OCI-LY3 (cell line): ENCODE measurements around the gene UNC13A.
"Not testable (repeated sequence)": the region's sequence is repeated elsewhere in the genome, so short reads cannot be mapped to it uniquely, and the experiment has no call there.

Source experiments
- H2AFZ ChIP-seq: fragments of 200-600, 300-600 bp; shearing (Covaris generic); 2 replicates; pipeline ENCODE4 v1.6.0; 2014; ENCODE audit warnings: antibody characterized with exemption, low read depth, low read length
- H3K27ac ChIP-seq: fragments of 200-600, 300-600 bp; sonication (generic); 2 replicates; pipeline ENCODE4 v1.5.1; 2014; ENCODE audit warnings: mild to moderate bottlenecking, low read length, moderate library complexity, mixed read lengths
- H3K27me3 ChIP-seq: fragments of 200-600, 300-600 bp; sonication (generic); 2 replicates; pipeline ENCODE4 v1.6.1; 2014; ENCODE audit warnings: low read depth, low read length, mixed read lengths
- H3K36me3 ChIP-seq: fragments of 200-600, 300-600 bp; sonication (generic); replicated peaks from 2 replicates; pipeline ENCODE3; 2014; ENCODE audit warnings: low read depth, low read length, mixed read lengths
- H3K4me1 ChIP-seq: fragments of 300-600, 200-600 bp; sonication (generic); 2 replicates; pipeline ENCODE4 v1.6.1; 2014; ENCODE audit warnings: low read length, mixed read lengths
- H3K4me2 ChIP-seq: fragments of 200-600, 300-600 bp; sonication (generic); 2 replicates; pipeline ENCODE4 v1.6.1; 2014; ENCODE audit warnings: low read length, mixed read lengths
- H3K4me3 ChIP-seq: fragments of 300-600, 200-600 bp; sonication (generic); 2 replicates; pipeline ENCODE4 v1.5.1; 2014; ENCODE audit warnings: antibody characterized with exemption, mild to moderate bottlenecking, low read length, moderate library complexity
- H3K79me2 ChIP-seq: fragments of 300-600, 200-600 bp; shearing (Covaris generic); 2 replicates; pipeline ENCODE4 v1.6.1; 2014; ENCODE audit warnings: mild to moderate bottlenecking, low read length, mixed read lengths
- H3K9ac ChIP-seq: fragments of 300-600, 200-600 bp; shearing (Covaris generic); 2 replicates; pipeline ENCODE4 v1.6.0; 2014; ENCODE audit warnings: mild to moderate bottlenecking, low read length, moderate library complexity
- H3K9me3 ChIP-seq: fragments of 200-600, 300-600 bp; shearing (Covaris generic); 2 replicates; pipeline ENCODE4 v1.6.1; 2014; ENCODE audit warnings: low read length, mixed read lengths; ENCODE audit not compliant: insufficient read depth
- H4K20me1 ChIP-seq: fragments of 200-600, 300-600 bp; sonication (generic); 2 replicates; pipeline ENCODE4 v1.6.1; 2016; ENCODE audit warnings: low read length, mixed read lengths; ENCODE audit not compliant: insufficient read depth
- CTCF ChIP-seq: fragments of 200-600, 300-600 bp; sonication (generic); IDR thresholded peaks from 2 replicates; pipeline ENCODE4 v1.5.1; 2014; ENCODE audit warnings: antibody characterized with exemption, low read length, low read depth
- EZH2phosphoT487 ChIP-seq: fragments of 200-600 bp; shearing (Covaris generic); IDR thresholded peaks from 2 replicates; pipeline ENCODE4 v1.6.1; 2018; ENCODE audit warnings: antibody characterized with exemption, mixed run types, low read depth

Gene UNC13A

DNA sequence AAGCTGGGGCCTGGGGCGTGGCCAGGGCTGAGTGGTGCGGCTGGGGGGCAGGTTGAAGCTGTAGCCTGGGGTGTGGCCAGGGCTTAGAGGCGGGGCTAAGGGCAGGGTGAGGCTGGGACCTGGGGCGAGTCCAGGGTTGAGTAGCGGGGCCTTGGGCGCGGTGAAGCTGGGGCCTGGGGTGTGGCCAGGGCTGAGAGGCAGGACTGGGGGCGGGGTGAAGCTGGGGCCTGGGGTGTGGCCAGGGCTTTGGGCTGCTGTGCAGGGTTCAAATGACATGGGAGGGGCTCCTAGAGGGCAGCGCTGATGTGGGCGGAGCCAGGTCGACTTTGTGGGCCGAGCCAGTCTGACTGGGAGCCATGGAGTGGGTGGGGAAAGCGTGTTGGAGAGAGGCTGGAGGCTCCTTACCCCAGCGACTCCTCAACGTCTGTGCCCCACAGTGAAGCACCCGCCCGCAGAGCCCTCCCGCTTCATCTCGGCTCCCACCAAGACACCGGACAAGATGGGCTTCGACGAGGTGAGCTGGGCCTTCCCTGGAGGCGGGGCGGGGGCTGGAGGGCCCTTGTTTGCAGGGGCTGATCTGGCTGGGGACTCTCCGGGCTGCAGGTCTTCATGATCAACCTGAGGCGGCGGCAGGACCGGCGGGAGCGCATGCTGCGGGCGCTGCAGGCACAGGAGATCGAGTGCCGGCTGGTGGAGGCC lies 111.2 kb downstream of the UNC13A start:
- TF ChIP-seq CTCF (no peak), EZH2phosphoT487 (no peak)
- Histone ChIP-seq H3K9me3 (no peaks in the 10 kb centered on the region), H3K9ac (no peak overlapping the region), H2AFZ (no peak overlapping the region), H3K79me2 (no peaks in the 10 kb centered on the region), H3K4me3 (no peak overlapping the region), H3K4me2 (no peak overlapping the region), H3K27ac (no peak overlapping the region), H3K27me3 (no peaks in the 10 kb centered on the region), H4K20me1 (no peaks in the 10 kb centered on the region; the same call in 1 of the 2 replicates), H3K4me1 (no peaks in the 10 kb centered on the region), H3K36me3 (peaks cover 55% of the 10 kb centered on the region)

GRCh38 chr19:17575871-17576757 lies 112.0 kb downstream of the UNC13A start:
- H3K36me3 ChIP-seq = peaks cover 52% of the 10 kb centered on the region
- H3K27me3 ChIP-seq = no peaks in the 10 kb centered on the region
- no peak overlapping the region for H2AFZ ChIP-seq
- no peaks in the 10 kb centered on the region for H3K4me1 ChIP-seq
- H3K9ac ChIP-seq = no peak overlapping the region
- no peak overlapping the region for H3K4me2 ChIP-seq
- no peak overlapping the region for H3K27ac ChIP-seq
- no peaks in the 10 kb centered on the region; the same call in 1 of the 2 replicates for H4K20me1 ChIP-seq
- H3K4me3 ChIP-seq = no peak overlapping the region
- H3K9me3 ChIP-seq = no peaks in the 10 kb centered on the region
- TF ChIP-seq EZH2phosphoT487 = no peak
- H3K79me2 ChIP-seq = no peaks in the 10 kb centered on the region

GRCh38 chr19:17572638-17573037 lies 115.5 kb downstream of the UNC13A start:
- Histone ChIP-seq H3K27me3 (no peaks in the 10 kb centered on the region), H4K20me1 (no peaks in the 10 kb centered on the region), H2AFZ (no peak overlapping the region), H3K4me1 (no peaks in the 10 kb centered on the region), H3K9ac (no peak overlapping the region), H3K9me3 (no peaks in the 10 kb centered on the region), H3K27ac (no peak overlapping the region), H3K36me3 (peaks cover 48% of the 10 kb centered on the region), H3K4me3 (no peak overlapping the region), H3K4me2 (no peak overlapping the region), H3K79me2 (no peaks in the 10 kb centered on the region)
- no peak for TF ChIP-seq CTCF
- no peak for TF ChIP-seq EZH2phosphoT487

- peaks cover 40% of the 10 kb centered on the region for H3K36me3 ChIP-seq
Measured at GRCh38 chr19:17570791-17571190, 117.4 kb downstream of the UNC13A start.

GRCh38 chr19:17570291-17570690 lies 117.9 kb downstream of the UNC13A start:
- not testable (repeated sequence) for H3K9ac ChIP-seq, H4K20me1 ChIP-seq, H3K4me3 ChIP-seq, H3K4me2 ChIP-seq, H3K79me2 ChIP-seq, H2AFZ ChIP-seq, H3K4me1 ChIP-seq, H3K27ac ChIP-seq, H3K9me3 ChIP-seq, H3K27me3 ChIP-seq
- peaks cover 37% of the 10 kb centered on the region for H3K36me3 ChIP-seq

More at GRCh38 chr19:17570791-17571190, 117.4 kb downstream of the UNC13A start:
- TF ChIP-seq CTCF (no peak), EZH2phosphoT487 (no peak)
- Histone ChIP-seq H3K4me3 (no peak overlapping the region), H3K4me2 (no peak overlapping the region), H3K9ac (no peak overlapping the region), H3K9me3 (no peaks in the 10 kb centered on the region), H2AFZ (no peak overlapping the region), H3K27me3 (no peaks in the 10 kb centered on the region), H3K4me1 (no peaks in the 10 kb centered on the region), H3K79me2 (no peaks in the 10 kb centered on the region), H4K20me1 (no peaks in the 10 kb centered on the region), H3K27ac (no peak overlapping the region)
